GM12865 (cell line): ENCODE measurements around the gene FN3K.

Experiments
- DNase-seq: peaks from one replicate; pipeline ENCODE4 v3.0.0; 2010; ENCODE audit warnings: low read depth
- H3K4me3 ChIP-seq: 2 replicates; pipeline ENCODE4 v1.5.1; 2011; ENCODE audit warnings: mild to moderate bottlenecking, low read depth, low read length, control low read depth
- CTCF ChIP-seq: IDR thresholded peaks from 2 replicates; pipeline ENCODE4 v1.5.1; 2011; ENCODE audit warnings: low read length, control low read depth, low read depth, inconsistent platforms; ENCODE audit not compliant: insufficient read depth; ENCODE audit errors: missing control alignments

Gene FN3K

GRCh38 chr17:82751571-82752370 lies 16.4 kb downstream of the FN3K start, which contains the start of gene TBCD:
TSS of gene TBCD (plus strand) at chr17:82752065. CDS start at chr17:82752194, 129 bp downstream.
- peak within 1 kb of the TSS; percentile 92 for H3K4me3 ChIP-seq
- no peak for TF ChIP-seq CTCF
- DNase-seq, result peak; percentile 94

GRCh38 chr17:82752371-82753200 lies 17.2 kb downstream of the FN3K start:
- peak overlapping the region; percentile 92 for H3K4me3 ChIP-seq
- DNase-seq, result peak; percentile 35
- TF ChIP-seq CTCF, result no peak

- H3K4me3 ChIP-seq, result peak overlapping the region; percentile 92
- TF ChIP-seq CTCF, result no peak
- DNase-seq, result no peak
These were observed 17.7 kb downstream of the FN3K start for GRCh38 chr17:82753201-82753464.

GRCh38 chr17:82754297-82755208 lies 19.1 kb downstream of the FN3K start:
- TF ChIP-seq CTCF, result no peak
- H3K4me3 ChIP-seq, result no peak overlapping the region
- DNase-seq, result no peak

GRCh38 chr17:82756166-82756565 lies 20.8 kb downstream of the FN3K start:
- DNase-seq, result no peak
- no peak overlapping the region for H3K4me3 ChIP-seq
- no peak for TF ChIP-seq CTCF

GRCh38 chr17:82765371-82765770 lies 30.0 kb downstream of the FN3K start:
- no peak for DNase-seq
- TF ChIP-seq CTCF, result no peak
- no peak overlapping the region for H3K4me3 ChIP-seq
